PC-9 (cell line): ENCODE data around the gene IQSEC1. TPM values are rescaled to one million over a fixed set of nuclear protein-coding genes. Genes with fewer than 3 reads are reported as not detected.

Experiments used
- BruUV-seq: library from RNA; stranded (reverse); fragments of 400-500 nt; replicated peaks from 2 replicates; lab custom pipeline; 2021; lab: Mats Ljungman, UMichigan
- CTCF ChIA-PET: fragments of 300-600 bp; sonication (Branson Sonifier 250); formaldehyde crosslinking; loops from one replicate; lab custom pipeline; 2022; ENCODE audit warnings: antibody characterized with exemption; lab: Charles Lee
- POLR2A ChIA-PET: fragments of 300-600 bp; sonication (Branson Sonifier 250); formaldehyde crosslinking; loops from one replicate; lab custom pipeline; 2022; ENCODE audit warnings: antibody characterized with exemption; ENCODE audit not compliant: unreplicated experiment; lab: Charles Lee
- DNase-seq, 2 experiments: peaks; one replicate each; pipeline versions ENCODE4 v3.0.0 to v3.0.0-alpha.2; 2015 to 2022; ENCODE audit warnings: mixed read lengths in 1 of 2
- H2AFZ ChIP-seq: fragments of 200-600 bp; sonication (generic); 2 replicates; pipeline ENCODE4 v1.8.1; 2017; ENCODE audit warnings: antibody characterized with exemption
- H3F3A ChIP-seq: fragments of 200-600 bp; sonication (generic); 2 replicates; pipeline ENCODE4 v1.8.1; 2017; ENCODE audit warnings: antibody characterized with exemption, mild to moderate bottlenecking, low read depth; ENCODE audit not compliant: insufficient read depth
- H3K27ac ChIP-seq: fragments of 200-600 bp; sonication (generic); 2 replicates; pipeline ENCODE4 v1.6.1; 2016; ENCODE audit warnings: mixed run types
- H3K27me3 ChIP-seq: fragments of 200-600 bp; sonication (generic); 2 replicates; pipeline ENCODE4 v1.6.1; 2016; ENCODE audit warnings: low read depth, mixed run types; ENCODE audit not compliant: insufficient read depth
- H3K36me3 ChIP-seq: fragments of 200-600 bp; sonication (generic); 2 replicates; pipeline ENCODE4 v1.6.1; 2016; ENCODE audit warnings: low read depth, mixed run types
- H3K4me1 ChIP-seq: fragments of 200-600 bp; sonication (generic); replicated peaks from 2 replicates; pipeline ENCODE4 v1.6.1; 2016; ENCODE audit warnings: mixed run types; ENCODE audit not compliant: insufficient read depth
- H3K4me2 ChIP-seq: fragments of 200-600 bp; sonication (generic); 2 replicates; pipeline ENCODE4 v1.6.1; 2017; ENCODE audit warnings: mixed run types
- H3K4me3 ChIP-seq: fragments of 200-600 bp; sonication (generic); 2 replicates; pipeline ENCODE4 v1.6.1; 2016; ENCODE audit warnings: mixed run types
- H3K79me2 ChIP-seq: fragments of 200-600 bp; sonication (generic); 2 replicates; pipeline ENCODE4 v1.6.1; 2017; ENCODE audit warnings: low read depth, mixed run types
- H3K9me2 ChIP-seq: fragments of 200-600 bp; sonication (generic); 2 replicates; pipeline ENCODE4 v1.8.1; 2017; ENCODE audit warnings: mild to moderate bottlenecking; ENCODE audit not compliant: insufficient read depth
- H3K9me3 ChIP-seq: fragments of 200-600 bp; sonication (generic); 2 replicates; pipeline ENCODE4 v1.8.1; 2016; ENCODE audit warnings: low read depth; ENCODE audit not compliant: insufficient read depth
- H4K20me1 ChIP-seq: fragments of 200-600 bp; sonication (generic); 2 replicates; pipeline ENCODE4 v1.8.1; 2017; ENCODE audit not compliant: insufficient read depth
- CTCF ChIP-seq: fragments of 200-600 bp; sonication (generic); conservative IDR thresholded peaks from 2 replicates; pipeline ENCODE4 v1.6.1; 2017; ENCODE audit warnings: mixed run types, antibody characterized with exemption, mild to moderate bottlenecking, moderate library complexity
- EZH2 ChIP-seq: fragments of 200-600 bp; sonication (generic); IDR thresholded peaks from 2 replicates; pipeline ENCODE4 v1.8.0; 2017; ENCODE audit warnings: antibody characterized with exemption, low read depth
- intact Hi-C: fragments of 100-400 bp; cut with micrococcal nuclease; formaldehyde crosslinking; loops from one replicate; pipeline ENCODE4 v1.10.0; 2022; ENCODE audit not compliant: unreplicated experiment
- total RNA-seq: library from RNA; stranded (reverse); gene quantifications from 2 replicates; pipeline ENCODE4 v1.2.3, GENCODE V29; 2021

IQSEC1 gene
- total RNA-seq, 1 experiment from 2014 or later = 30.7 TPM

GRCh38 chr3:13037458-13038117 is 35.6 kb downstream of the IQSEC1 start:
- H3K27me3 ChIP-seq = no peaks in the 10 kb centered on the region

GRCh38 chr3:13034861-13035260 is 38.4 kb downstream of the IQSEC1 start:
- H3K4me1 ChIP-seq = no peaks in the 10 kb centered on the region
- no peaks in the 10 kb centered on the region for H3K9me2 ChIP-seq
- H3F3A ChIP-seq = no peaks in the 10 kb centered on the region
- H4K20me1 ChIP-seq = no peaks in the 10 kb centered on the region
- no peak for TF ChIP-seq CTCF
- no peak for TF ChIP-seq EZH2
- H3K27ac ChIP-seq = no peak overlapping the region
- H2AFZ ChIP-seq = no peak overlapping the region
- intact Hi-C loops = no loop called here
- CTCF ChIA-PET = no interaction called here
- no peaks in the 10 kb centered on the region for H3K36me3 ChIP-seq
- no TSS peak for BruUV-seq
- no peak overlapping the region for H3K4me2 ChIP-seq
- no peak for DNase-seq
- no peaks in the 10 kb centered on the region for H3K27me3 ChIP-seq
- POLR2A ChIA-PET = no interaction called here
- no peaks in the 10 kb centered on the region for H3K9me3 ChIP-seq
- no peak overlapping the region for H3K4me3 ChIP-seq
- no peaks in the 10 kb centered on the region for H3K79me2 ChIP-seq

More at GRCh38 chr3:13037458-13038117, 35.6 kb downstream of the IQSEC1 start:
- no peak for TF ChIP-seq EZH2
- TF ChIP-seq CTCF = no peak
- H3K4me2 ChIP-seq = no peak overlapping the region
- H3K9me3 ChIP-seq = no peaks in the 10 kb centered on the region
- no peaks in the 10 kb centered on the region for H3K79me2 ChIP-seq
- no peaks in the 10 kb centered on the region for H3F3A ChIP-seq
- no peak overlapping the region for H2AFZ ChIP-seq
- ChIA-PET CTCF (no interaction called here), POLR2A (no interaction called here)
- no peaks in the 10 kb centered on the region for H3K36me3 ChIP-seq
- H3K9me2 ChIP-seq = no peaks in the 10 kb centered on the region
- H3K4me1 ChIP-seq = no peaks in the 10 kb centered on the region
- intact Hi-C loops = no loop called here
- H3K27ac ChIP-seq = no peak overlapping the region
- no TSS peak for BruUV-seq
- H4K20me1 ChIP-seq = no peaks in the 10 kb centered on the region
- DNase-seq = no peak
- H3K4me3 ChIP-seq = no peak overlapping the region

GRCh38 chr3:13034109-13034800 is 39.0 kb downstream of the IQSEC1 start:
- H3K9me3 ChIP-seq = no peaks in the 10 kb centered on the region
- H3K27me3 ChIP-seq = no peaks in the 10 kb centered on the region
- intact Hi-C loops = no loop called here
- DNase-seq = no peak
- H3K4me1 ChIP-seq = no peaks in the 10 kb centered on the region
- H3K4me3 ChIP-seq = no peak overlapping the region
- no peak overlapping the region for H3K27ac ChIP-seq
- TF ChIP-seq CTCF (no peak), EZH2 (no peak)
- H2AFZ ChIP-seq = no peak overlapping the region
- H4K20me1 ChIP-seq = no peaks in the 10 kb centered on the region
- no TSS peak for BruUV-seq
- no peaks in the 10 kb centered on the region for H3K36me3 ChIP-seq
- no peaks in the 10 kb centered on the region for H3K9me2 ChIP-seq
- H3K79me2 ChIP-seq = no peaks in the 10 kb centered on the region
- H3F3A ChIP-seq = no peaks in the 10 kb centered on the region
- no peak overlapping the region for H3K4me2 ChIP-seq
- ChIA-PET CTCF (interaction anchor here (0.6 kb wide), 1 partner anchor 165 kb away, joined by 3 read pairs; no protein-coding TSS in a partner anchor), POLR2A (no interaction called here)
